Tibial nerve (tissue), 4 donors: ENCODE data around the gene ARHGAP44. TPM values are rescaled to one million over a fixed set of nuclear protein-coding genes. Genes with fewer than 3 reads are reported as not detected.

Experiments
- DNase-seq, 2 donors: peaks; one replicate each; pipeline ENCODE4 v3.0.0-alpha.2; 2019; ENCODE audit warnings: low spot score in 2 of 2
- H3K27ac ChIP-seq, 4 donors: fragments of 200-600 bp; sonication (generic) in 3 of 4; one replicate each; pipeline ENCODE4 v1.5.1; 2017 to 2019; ENCODE audit warnings: mild to moderate bottlenecking in 1 of 4
- H3K27me3 ChIP-seq, 2 donors: fragments of 200-600 bp; sonication (generic) in 1 of 2; one replicate each; pipeline versions ENCODE4 v1.5.1 to v1.6.0; 2017 to 2019
- H3K36me3 ChIP-seq, 3 donors: fragments of 200-600 bp; sonication (generic); one replicate each; pipeline ENCODE4 v1.5.1; 2018 to 2019
- H3K4me1 ChIP-seq, 4 donors: fragments of 200-600 bp; sonication (generic) in 3 of 4; one replicate each; pipeline ENCODE4 v1.5.1; 2017 to 2019
- H3K4me3 ChIP-seq, 4 donors: fragments of 200-600 bp; sonication (generic) in 3 of 4; one replicate each; pipeline ENCODE4 v1.5.1; 2017 to 2019; ENCODE audit warnings: mild to moderate bottlenecking in 1 of 4, moderate library complexity in 1 of 4
- H3K9me3 ChIP-seq, 4 donors: fragments of 200-600 bp; sonication (generic) in 3 of 4; one replicate each; pipeline ENCODE4 v1.5.1; 2017 to 2019
- CTCF ChIP-seq, 5 experiments: fragments of 200-600 bp in 3 of 5; fragments of 450-650 bp in 2 of 5; sonication (generic) in 3 of 5; IDR thresholded peaks; one replicate each; pipeline ENCODE4 v1.5.1; 2016 to 2019; ENCODE audit warnings: antibody characterized with exemption in 5 of 5, mild to moderate bottlenecking in 3 of 5, moderate library complexity in 2 of 5
- EP300 ChIP-seq, 2 donors: sonication (generic); formaldehyde crosslinking; IDR thresholded peaks; one replicate each; pipeline ENCODE4 v1.6.1; 2017; ENCODE audit warnings: antibody characterized with exemption in 2 of 2, mild to moderate bottlenecking in 1 of 2
- POLR2A ChIP-seq, 2 donors: fragments of 450-650 bp; IDR thresholded peaks; one replicate each; pipeline ENCODE4 v1.6.1; 2017; ENCODE audit warnings: antibody characterized with exemption in 2 of 2, mild to moderate bottlenecking in 2 of 2, moderate library complexity in 2 of 2
- WGBS, 2 donors: methylation state at CpG; one replicate each; pipeline ENCODE4 v1.1.5; 2018; 5-methylcytosine and 5-hydroxymethylcytosine counted together
- total RNA-seq, 4 donors: library from RNA; depleted of rRNA; stranded (reverse); fragments of >200 nt; gene quantifications; one replicate each; pipeline ENCODE4 v1.1.0, GENCODE V29; 2016

ARHGAP44 gene
- total RNA-seq, 4 donors from 2014 or later: 1.6 to 4.6 (median 2.7) TPM

- peaks cover 0 to 86% (median 35%) of the 10 kb centered on the region in 3 donors for H3K36me3 ChIP-seq
- no peak for DNase-seq
Measured at GRCh38 chr17:12992676-12993075, 203.4 kb downstream of the ARHGAP44 start.

GRCh38 chr17:12993631-12994030 is 204.3 kb downstream of the ARHGAP44 start:
- no peaks in the 10 kb centered on the region for H3K27me3 ChIP-seq
- 90 to 94% methylated on average over 13 to 14 of the region's 14 CpGs for WGBS, 2 donors
- no peaks in the 10 kb centered on the region for H3K4me1 ChIP-seq
- peaks cover 0 to 95% (median 40%) of the 10 kb centered on the region in 3 donors for H3K36me3 ChIP-seq
- H3K4me3 ChIP-seq: no peak overlapping the region
- H3K27ac ChIP-seq: no peak overlapping the region
- no peak for TF ChIP-seq EP300 (IDR thresholded peaks at IDR 0.05)
- TF ChIP-seq POLR2A (IDR thresholded peaks at IDR 0.05): no peak
- no peak for TF ChIP-seq CTCF (IDR thresholded peaks at IDR 0.05)
- no peak for DNase-seq
- H3K9me3 ChIP-seq: no peaks in the 10 kb centered on the region

More at GRCh38 chr17:12992676-12993075, 203.4 kb downstream of the ARHGAP44 start:
- no peak overlapping the region for H3K4me3 ChIP-seq
- WGBS, 2 donors: 95 to 97% methylated on average over 14 of the region's 14 CpGs
- no peaks in the 10 kb centered on the region for H3K4me1 ChIP-seq
- no peak overlapping the region for H3K27ac ChIP-seq
- TF ChIP-seq EP300 (IDR thresholded peaks at IDR 0.05) (no peak), CTCF (IDR thresholded peaks at IDR 0.05) (no peak), POLR2A (IDR thresholded peaks at IDR 0.05) (no peak)
- H3K27me3 ChIP-seq: no peaks in the 10 kb centered on the region
- no peaks in the 10 kb centered on the region for H3K9me3 ChIP-seq

GRCh38 chr17:12994341-12995074 is 205.2 kb downstream of the ARHGAP44 start:
- Histone ChIP-seq H3K27me3 (no peaks in the 10 kb centered on the region), H3K27ac (no peak overlapping the region), H3K4me1 (no peaks in the 10 kb centered on the region), H3K9me3 (no peaks in the 10 kb centered on the region), H3K36me3 (peaks cover 0 to 100% (median 47%) of the 10 kb centered on the region in 3 donors), H3K4me3 (no peak overlapping the region)
- 89 to 91% methylated on average over 19 of the region's 19 CpGs for WGBS, 2 donors
- DNase-seq: no peak
- TF ChIP-seq POLR2A (IDR thresholded peaks at IDR 0.05) (no peak), CTCF (IDR thresholded peaks at IDR 0.05) (no peak), EP300 (IDR thresholded peaks at IDR 0.05) (no peak)

GRCh38 chr17:12995106-12995895 is 206.0 kb downstream of the ARHGAP44 start:
- no peak for DNase-seq
- 92 to 93% methylated on average over 9 to 11 of the region's 11 CpGs for WGBS, 2 donors
- Histone ChIP-seq H3K36me3 (peaks cover 0 to 100% (median 55%) of the 10 kb centered on the region in 3 donors), H3K9me3 (no peaks in the 10 kb centered on the region), H3K27ac (no peak overlapping the region), H3K4me1 (no peaks in the 10 kb centered on the region), H3K27me3 (no peaks in the 10 kb centered on the region), H3K4me3 (no peak overlapping the region)
- no peak for TF ChIP-seq EP300 (IDR thresholded peaks at IDR 0.05)
- no peak for TF ChIP-seq CTCF (IDR thresholded peaks at IDR 0.05)
- no peak for TF ChIP-seq POLR2A (IDR thresholded peaks at IDR 0.05)

GRCh38 chr17:12995896-12996295 is 206.6 kb downstream of the ARHGAP44 start:
- TF ChIP-seq CTCF (IDR thresholded peaks at IDR 0.05) (no peak), EP300 (IDR thresholded peaks at IDR 0.05) (no peak), POLR2A (IDR thresholded peaks at IDR 0.05) (no peak)
- Histone ChIP-seq H3K27me3 (no peaks in the 10 kb centered on the region), H3K4me1 (no peaks in the 10 kb centered on the region), H3K36me3 (peaks cover 0 to 100% (median 59%) of the 10 kb centered on the region in 3 donors), H3K4me3 (no peak overlapping the region), H3K27ac (no peak overlapping the region), H3K9me3 (no peaks in the 10 kb centered on the region)
- DNase-seq: no peak
- WGBS, 2 donors: 94 to 95% methylated on average over 19 of the region's 19 CpGs
